ENCODE data around the gene CLTA. TPM values are rescaled to one million over a fixed set of nuclear protein-coding genes. Genes with fewer than 3 reads are reported as not detected.
A peak's percentile ranks its signal among the peaks of the same experiment; 100 is the strongest.
"Not testable (repeated sequence)": the region's sequence is repeated elsewhere in the genome, so short reads cannot be mapped to it uniquely, and the experiment has no call there.

Gene CLTA
- total RNA-seq, 1 donor from 2014 or later: 63.0 TPM

DNA sequence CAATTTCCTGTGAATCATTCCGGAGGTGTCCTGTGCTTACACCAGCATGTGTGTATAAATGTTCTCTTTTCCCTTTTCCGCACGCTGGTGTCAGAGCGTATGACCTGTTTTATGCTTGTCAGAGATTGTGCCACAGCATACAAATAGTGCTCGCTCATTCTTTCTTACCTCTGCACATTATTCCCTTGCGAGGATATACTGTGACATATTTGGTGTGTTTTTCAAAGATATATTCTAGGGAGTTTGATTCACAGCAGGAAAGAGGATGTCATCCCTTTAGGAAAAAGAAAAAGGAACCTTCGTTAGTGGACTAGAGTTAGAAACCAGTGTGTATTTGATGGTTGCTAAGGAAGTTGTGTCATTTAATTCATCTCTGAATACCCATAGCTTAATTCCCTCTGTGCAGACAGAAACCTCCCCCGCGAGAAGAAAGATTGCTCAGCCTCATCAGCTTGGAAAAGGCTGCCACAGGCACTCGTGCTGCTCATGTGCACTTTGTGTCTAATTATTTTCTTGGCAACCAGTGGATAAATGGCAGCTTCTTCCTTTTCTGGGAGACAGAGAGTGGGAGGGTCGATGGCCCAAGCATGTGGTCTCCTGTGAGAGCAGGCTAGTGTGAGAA is 36.3 kb upstream of the CLTA start:
- intact Hi-C loops (cut with DNase I): no loop called here
- ATAC-seq (ENCODE audit: poor library complexity) (peak; percentile 36), DNase-seq (no peak)

DNA sequence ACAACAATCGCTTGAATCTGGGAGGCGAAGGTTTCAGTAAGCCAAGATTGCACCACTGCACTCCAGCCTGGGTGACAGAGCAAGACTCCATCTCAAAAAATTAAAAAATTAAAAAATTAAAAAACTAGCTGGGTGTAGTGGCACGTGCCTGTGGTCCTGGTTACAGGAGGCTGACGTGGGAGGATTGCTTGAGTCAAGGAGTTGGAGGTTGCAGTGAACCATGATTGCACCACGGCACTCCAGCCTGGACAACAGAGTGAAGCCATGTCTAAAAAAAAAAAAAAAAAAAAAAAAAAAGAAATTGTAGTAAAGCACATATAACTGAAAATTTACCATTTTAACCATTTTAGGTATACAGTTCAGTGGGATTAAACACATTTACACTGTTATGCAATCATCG is 34.6 kb upstream of the CLTA start:
- intact Hi-C loops (cut with DNase I): no loop called here
- DNase-seq: no peak
- ATAC-seq (ENCODE audit: poor library complexity): no peak

DNA sequence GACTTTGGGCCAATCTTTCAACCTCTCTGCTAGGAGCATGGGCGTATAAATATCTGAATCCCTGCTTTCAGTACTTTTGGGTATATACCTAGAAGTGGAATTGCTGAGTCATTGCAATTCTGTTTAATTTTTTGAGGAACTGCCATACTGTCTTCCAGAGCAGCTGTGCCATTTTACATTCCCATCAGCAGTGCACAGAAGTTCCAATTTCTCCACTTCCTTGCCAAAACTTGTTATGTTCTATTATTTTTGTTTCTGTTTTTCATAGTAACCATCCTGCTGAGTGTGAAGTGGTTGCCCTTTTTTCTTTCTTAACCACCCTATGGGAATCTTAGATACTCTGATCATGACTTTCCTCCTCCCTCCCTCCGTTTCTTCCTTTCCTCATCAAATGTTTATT is 32.6 kb upstream of the CLTA start:
- ATAC-seq (ENCODE audit: poor library complexity) (peak; percentile 69), DNase-seq (no peak)
- intact Hi-C loops (cut with DNase I): no loop called here

DNA sequence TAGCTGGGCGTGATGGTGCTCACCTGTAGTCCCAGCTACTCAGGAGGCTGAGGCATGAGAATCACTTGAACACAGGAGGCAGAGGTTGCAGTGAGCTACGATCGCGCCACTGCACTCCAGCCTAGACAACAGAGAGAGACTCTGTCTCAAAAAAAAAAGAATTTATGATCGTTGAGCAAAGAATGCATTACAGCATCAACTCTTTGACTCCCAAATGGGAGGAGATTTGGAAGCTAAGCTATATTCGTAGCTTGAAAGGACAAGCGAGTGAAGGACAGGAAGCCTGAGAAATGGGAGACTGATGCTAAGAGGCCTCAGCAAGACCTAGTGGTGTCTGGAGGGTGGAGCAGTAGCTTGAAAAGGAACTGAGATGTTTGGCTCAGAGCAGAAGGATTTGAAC is 31.8 kb upstream of the CLTA start:
- intact Hi-C loops (cut with DNase I): no loop called here
- peak; percentile 60 for ATAC-seq (ENCODE audit: poor library complexity)
- DNase-seq: no peak

DNA sequence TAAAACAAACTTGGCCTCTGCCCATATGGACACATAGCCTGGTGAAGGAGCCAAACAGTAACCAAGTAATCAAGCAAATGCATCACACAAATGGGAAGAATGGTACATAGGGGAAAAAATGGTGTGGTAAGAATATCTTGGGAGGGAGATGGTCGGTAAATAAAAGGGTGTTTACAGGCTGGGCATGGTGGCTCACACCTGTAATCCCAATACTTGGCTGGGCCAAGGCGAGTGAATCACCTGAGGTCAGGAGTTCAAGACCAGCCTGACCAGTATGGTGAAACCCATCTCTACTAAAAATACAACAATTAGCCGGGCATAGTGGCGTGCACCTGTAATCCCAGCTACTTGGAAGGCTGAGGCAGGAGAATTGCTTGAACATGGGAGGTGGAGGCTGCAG is 31.2 kb upstream of the CLTA start:
- intact Hi-C loops (cut with DNase I); DNase-seq; ATAC-seq (ENCODE audit: poor library complexity): not testable (repeated sequence)

DNA sequence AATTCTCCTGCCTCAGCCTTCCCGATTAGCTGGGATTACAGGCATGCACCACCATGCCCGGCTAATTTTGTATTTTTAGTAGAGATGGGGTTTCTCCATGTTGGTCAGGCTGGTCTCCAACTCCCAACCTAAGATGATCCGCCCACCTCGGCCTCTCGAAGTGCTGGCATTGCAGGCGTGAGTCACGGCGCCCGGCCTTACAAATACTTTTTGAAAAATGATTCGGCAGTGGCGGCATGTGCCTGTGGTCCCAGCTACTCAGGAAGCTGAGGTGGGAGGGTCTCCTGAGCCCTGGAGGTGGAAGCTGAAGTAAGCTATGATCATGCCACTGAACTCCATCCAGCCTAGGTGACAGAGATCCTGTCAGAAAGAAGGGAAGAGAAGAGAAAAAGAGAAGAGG is 30.6 kb upstream of the CLTA start:
- intact Hi-C loops (cut with DNase I); ATAC-seq (ENCODE audit: poor library complexity); DNase-seq: not testable (repeated sequence)

DNA sequence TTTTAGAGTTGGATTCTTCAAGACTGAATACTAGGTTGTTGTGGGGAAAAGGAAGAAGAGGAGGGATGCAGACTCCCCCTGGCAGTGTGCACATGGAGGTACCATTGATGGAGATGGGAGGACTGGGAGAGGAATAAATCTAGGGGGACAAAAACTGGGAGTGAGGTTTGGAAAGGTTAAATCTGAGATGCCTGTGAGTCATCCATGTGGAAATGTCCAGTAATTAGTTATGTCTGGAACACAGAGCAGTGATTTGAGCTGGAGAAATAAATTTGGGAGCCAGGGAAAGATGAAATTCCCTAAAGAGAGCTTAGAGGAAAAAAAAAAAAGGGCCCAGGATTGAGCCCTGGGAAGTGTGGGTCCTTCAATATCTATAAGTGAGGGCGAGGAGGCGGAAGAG is 29.5 kb upstream of the CLTA start:
- DNase-seq (no peak), ATAC-seq (ENCODE audit: poor library complexity) (no peak)
- intact Hi-C loops (cut with DNase I): no loop called here

DNA sequence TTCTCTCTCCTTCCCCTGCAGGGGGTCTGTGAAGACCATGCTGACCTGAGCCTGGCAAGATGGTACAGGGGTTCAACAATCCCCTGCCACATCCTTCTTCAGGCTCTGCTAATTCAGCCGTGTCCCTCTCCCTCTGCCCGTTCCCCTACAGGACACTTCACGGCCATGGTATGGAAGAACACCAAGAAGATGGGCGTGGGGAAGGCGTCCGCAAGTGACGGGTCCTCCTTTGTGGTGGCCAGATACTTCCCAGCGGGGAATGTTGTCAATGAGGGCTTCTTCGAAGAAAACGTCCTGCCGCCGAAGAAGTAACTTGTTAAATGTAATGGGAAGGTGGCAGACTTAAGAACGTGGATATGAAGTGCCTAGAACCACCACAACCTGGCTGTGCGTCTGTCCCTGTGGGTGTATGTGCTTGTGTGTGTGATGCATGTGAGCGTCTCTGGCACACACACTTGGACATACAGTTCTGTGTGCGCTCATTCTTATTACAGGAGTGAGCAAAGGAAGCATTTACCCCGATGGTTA is 28.4 kb upstream of the CLTA start:
- intact Hi-C loops (cut with DNase I): no loop called here
- ATAC-seq (ENCODE audit: poor library complexity) (no peak), DNase-seq (no peak)

DNA sequence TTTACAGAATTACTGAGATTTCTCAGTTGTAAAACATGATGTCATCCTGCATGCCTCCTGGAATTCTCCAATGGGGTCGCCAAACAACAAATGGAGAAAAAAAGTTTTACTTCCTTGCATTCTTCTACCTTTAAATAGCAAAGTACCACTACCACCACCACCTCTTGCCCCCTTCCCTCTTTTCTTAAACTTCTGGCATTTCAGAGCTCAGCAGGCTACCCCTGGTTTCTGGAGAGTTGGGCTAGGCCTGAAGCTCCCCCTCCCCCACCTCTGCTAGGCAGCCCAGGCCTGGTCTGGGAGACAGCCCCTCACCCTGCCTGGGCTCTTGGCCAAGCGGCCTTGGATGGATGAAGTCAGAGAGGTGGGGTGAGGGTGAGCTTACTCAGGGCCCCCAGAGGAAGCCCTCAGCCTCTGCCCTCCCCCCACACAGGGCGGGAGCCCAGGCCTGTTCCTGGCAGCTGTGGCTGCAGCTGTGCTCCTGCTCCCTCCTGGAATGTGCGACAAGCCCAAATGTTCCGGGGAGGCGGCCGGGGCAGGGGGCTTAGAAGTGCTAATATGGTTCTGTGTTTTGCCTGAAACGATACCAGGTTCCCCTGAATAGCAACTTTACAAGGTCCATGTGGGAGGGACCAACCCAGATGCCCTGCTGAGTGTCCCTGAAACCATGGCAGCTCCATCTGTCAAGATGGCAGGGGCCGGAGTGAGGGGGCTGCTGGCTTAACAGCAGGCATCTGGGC is 27.5 kb upstream of the CLTA start:
- DNase-seq: peak; percentile 81
- intact Hi-C loops (cut with DNase I): no loop called here
- peak; percentile 50 for ATAC-seq (ENCODE audit: poor library complexity)

DNA sequence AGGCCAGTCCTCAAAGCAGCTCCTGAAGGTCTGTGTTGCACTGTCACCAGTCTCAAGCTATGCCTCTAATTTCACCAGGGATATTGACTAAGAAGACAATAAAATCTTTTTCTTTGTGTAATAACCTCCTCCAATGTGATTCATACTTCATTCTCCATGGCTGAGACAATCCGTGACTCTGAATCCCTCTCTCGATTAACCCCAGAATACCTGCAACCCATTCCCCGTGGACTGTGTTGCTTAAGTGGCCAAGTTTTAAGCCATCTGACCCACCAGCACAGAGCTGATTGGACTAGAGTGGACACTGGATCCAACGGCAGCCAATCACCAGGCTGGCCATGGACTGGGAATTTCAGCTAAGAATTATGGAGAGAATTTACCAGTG is 26.9 kb upstream of the CLTA start:
- intact Hi-C loops (cut with DNase I): no loop called here
- DNase-seq (no peak), ATAC-seq (ENCODE audit: poor library complexity) (no peak)

DNA sequence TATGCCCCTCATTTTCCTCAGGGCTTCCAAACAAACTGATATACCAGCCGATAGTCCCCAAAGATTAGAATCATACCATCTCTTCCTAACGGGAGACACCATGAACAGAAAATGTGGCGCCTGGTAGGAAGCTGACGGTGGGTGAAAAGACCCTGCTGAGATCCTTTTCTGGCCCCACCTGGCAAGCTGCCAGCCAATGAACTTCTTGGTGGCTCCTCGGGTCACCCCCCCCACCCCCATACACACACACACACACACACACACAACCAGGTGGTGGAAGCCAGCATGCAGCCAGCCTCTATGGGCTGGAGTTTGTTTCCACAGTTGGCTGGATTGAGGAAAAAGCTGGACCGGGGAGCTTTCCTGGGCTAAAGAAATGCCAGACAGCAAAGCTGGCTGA is 26.3 kb upstream of the CLTA start:
- DNase-seq: no peak
- no peak for ATAC-seq (ENCODE audit: poor library complexity)
- intact Hi-C loops (cut with DNase I): no loop called here

DNA sequence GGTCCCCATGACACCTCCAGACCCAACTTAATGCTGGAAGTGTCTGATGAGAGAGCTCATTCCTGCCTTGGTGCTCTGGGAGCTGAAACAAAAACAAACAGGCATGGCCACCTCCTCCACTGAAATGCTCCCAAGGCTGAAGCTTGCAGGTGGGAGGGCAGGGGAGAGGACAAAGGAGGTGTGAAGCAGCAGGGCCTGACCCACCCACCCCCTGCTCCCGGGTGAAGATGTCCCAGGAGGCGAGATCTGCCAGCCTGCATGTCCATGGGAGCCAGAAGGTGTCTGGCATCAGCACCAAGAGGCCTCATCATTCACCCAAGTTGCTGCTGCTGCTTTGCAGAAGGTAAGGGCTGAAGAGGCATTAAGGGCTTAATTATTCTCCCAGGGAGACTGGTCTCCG is 25.7 kb upstream of the CLTA start:
- intact Hi-C loops (cut with DNase I): no loop called here
- no peak for ATAC-seq (ENCODE audit: poor library complexity)
- DNase-seq: no peak

DNA sequence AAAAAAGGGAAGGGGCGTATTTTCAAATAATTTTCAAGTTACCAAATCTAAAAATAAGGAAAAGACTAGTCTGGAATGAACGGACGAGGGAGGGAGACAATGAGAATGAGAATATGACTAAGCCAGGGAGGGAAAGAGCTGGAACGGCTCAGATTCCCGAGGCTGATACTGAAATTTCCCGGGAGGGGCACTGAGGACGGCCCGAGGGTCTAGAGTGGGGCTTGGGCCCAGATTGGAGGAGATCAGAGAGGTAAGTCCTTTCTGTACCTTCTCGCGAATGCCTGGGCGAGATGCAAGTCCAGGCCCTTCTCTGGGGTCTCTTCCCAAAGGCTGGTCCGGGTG is 24.9 kb upstream of the CLTA start:
- DNase-seq: no peak
- intact Hi-C loops (cut with DNase I): loop anchor here (1.0 kb wide), 1 partner anchor 62 kb away; no protein-coding TSS in a partner anchor
- peak; percentile 51 for ATAC-seq (ENCODE audit: poor library complexity)

DNA sequence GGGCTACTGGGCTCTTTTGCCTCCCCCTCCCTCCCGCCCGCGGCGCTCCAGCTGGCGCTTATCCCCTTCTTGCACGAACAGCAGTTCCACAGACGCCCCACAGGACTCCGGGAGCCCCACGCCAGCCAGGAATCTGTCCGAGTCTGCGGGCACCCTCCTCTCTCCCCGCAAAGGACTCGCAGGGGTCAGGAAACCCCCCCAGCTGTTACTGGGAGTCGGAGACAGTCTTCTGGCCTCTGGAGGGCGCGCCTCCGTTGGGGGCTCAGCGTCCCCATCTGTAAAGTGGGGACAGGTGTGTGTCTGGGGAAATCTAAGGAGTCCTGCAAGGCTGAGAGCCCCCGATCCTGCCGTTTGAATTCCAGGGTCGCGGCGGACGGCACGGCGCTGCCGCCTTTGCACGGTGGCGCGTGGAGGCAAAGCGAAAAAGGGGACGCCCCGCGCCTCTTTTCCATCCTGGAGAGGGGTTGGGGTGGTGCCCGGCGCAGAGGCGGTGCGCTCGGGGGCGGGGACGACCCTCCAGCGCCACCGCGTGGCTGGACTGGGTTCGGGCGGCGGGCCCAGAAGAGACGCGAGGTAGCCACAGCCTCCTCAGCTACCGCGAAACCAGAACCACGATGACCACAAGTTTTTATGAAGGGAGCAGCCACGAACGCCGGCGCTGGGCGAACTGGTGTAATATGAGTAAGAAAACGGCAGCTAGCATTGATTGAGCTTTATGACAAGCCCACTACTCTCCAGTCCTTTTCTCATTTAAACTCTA is 24.4 kb upstream of the CLTA start:
- DNase-seq (peak; percentile 91), ATAC-seq (ENCODE audit: poor library complexity) (peak; percentile 97)
- intact Hi-C loops (cut with DNase I): loop anchor here (1.0 kb wide), 1 partner anchor 63 kb away; no protein-coding TSS in a partner anchor

DNA sequence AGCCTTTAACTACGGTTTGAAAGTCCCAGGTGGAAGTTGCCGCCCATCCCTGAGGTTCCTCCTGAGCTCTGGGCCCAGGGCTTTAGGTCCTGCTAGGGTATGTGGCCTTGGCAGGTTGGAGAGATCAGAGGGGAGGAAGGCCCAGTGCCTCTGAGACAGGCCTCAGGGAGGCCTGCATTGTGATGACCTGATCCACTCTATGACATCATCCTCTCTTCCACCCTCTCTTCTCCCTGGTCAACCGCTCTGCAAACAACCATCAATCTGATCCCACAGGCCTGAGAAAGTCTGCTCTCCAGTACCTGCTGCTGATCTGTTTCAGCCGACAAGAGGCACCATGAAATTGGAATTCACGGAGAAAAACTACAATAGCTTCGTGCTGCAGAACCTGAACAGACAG is 21.6 kb upstream of the CLTA start, which contains the start of gene CCIN:
CCIN (plus strand) TSS at position 223 of the 400 bp plus-strand sequence; CDS start at position 338, 115 bp downstream.
- DNase-seq: no peak
- intact Hi-C loops (cut with DNase I): no loop called here
- no peak for ATAC-seq (ENCODE audit: poor library complexity)

DNA sequence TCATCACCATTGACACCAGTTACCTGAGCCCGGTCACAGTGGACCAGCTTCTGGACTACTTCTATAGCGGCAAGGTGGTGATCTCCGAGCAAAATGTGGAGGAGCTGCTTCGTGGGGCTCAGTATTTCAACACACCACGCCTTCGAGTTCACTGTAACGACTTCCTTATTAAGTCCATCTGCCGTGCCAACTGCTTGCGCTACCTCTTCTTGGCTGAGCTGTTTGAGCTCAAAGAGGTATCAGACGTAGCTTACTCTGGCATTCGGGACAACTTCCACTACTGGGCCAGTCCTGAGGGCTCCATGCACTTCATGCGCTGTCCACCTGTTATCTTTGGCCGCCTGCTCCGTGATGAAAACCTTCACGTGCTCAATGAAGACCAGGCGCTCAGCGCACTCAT is 21.0 kb upstream of the CLTA start:
- no peak for ATAC-seq (ENCODE audit: poor library complexity)
- DNase-seq: no peak
- intact Hi-C loops (cut with DNase I): no loop called here

DNA sequence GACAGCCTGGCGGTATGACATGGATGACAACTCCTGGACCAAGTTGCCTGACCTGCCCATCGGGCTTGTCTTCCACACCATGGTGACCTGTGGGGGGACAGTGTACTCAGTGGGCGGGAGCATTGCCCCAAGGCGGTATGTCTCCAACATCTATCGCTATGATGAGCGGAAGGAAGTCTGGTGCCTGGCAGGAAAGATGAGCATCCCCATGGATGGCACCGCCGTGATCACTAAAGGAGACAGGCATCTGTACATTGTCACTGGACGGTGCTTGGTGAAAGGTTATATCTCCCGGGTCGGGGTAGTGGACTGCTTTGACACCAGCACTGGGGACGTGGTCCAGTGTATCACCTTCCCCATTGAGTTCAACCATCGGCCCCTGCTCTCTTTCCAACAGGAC is 20.2 kb upstream of the CLTA start:
- DNase-seq (no peak), ATAC-seq (ENCODE audit: poor library complexity) (no peak)
- intact Hi-C loops (cut with DNase I): no loop called here

DNA sequence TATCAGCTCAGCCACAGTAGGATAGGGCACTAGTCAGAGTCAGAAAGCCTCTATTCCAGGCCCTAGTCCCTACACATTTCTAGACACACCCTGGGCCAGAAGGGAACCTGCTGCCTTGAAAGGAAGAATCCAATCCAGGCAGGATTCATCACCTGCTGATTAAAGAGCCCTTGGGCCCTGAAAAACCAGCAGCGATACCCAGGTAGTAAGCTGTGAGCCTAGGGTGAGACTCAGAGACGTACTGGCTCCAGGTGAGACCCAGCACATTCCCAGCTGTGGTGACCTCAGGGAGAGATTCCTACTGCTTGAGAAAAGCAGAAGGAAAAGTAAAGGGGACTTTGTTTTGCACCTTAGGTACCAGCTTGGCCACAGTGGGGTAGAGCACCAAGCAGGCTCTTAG is 16.9 kb upstream of the CLTA start:
- ATAC-seq (ENCODE audit: poor library complexity) (no peak), DNase-seq (no peak)
- intact Hi-C loops (cut with DNase I): no loop called here

DNA sequence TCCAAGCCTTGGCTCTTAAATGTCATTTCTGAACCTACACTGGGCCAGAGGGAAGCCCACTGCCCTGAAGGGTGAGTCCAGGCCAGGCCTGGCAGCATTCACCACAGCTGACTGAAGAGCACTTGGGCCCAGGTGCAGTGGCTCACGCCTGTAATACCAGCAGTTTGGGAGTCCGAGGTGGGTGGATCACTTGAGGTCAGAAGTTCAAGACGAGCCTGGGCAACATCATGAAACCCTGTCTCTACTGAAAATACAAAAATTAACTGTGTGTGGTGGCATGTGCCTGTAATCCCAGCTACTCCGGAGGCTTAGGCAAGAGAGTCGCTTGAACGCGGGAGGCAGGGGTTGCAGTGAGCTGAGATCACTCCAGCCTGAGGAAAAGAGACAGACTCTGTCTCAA is 16.4 kb upstream of the CLTA start:
- intact Hi-C loops (cut with DNase I): no loop called here
- ATAC-seq (ENCODE audit: poor library complexity): no peak
- no peak for DNase-seq

DNA sequence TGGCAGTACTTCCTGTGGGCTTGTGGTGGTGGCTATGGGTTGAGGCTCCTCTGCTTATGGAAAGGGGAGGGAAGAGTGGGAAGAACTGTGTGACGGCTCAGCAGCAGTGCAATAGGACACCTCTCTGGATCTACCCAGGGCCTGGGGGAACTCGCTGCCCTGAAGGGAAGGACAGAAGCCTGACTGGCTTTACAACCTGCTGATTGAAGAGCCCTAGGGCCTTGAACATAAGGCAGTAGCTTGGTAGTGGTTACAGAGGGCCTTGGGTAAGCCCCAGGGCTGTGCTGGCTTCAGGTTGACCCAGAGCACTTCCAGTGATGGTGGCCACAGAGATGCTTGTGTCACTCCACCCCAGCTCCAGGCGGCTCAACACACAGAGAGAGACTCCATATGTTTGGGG is 16.0 kb upstream of the CLTA start:
- DNase-seq (no peak), ATAC-seq (ENCODE audit: poor library complexity) (no peak)
- intact Hi-C loops (cut with DNase I): no loop called here

All from Right ventricle myocardium superior (tissue), 1 donor.